ENCODE results near the gene TXNDC12.

DNA sequence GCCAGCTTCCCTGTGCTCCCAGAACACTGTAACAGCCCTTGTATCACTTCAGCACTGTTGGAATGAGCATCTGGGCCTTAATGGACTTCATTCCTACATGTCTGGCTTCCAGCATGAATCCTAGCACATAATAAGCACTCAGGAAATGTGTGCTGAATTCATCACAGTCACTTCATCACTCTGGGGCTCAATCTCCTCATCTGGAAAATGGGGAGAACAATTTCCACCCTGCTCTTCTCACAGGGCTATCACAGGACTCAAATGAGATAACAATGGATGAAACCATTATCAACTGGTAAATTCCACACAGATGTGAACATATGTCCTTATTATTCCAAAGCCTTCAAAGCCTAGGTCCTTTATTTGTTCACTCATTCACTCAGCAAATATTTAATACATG, 76.9 kb downstream of the TXNDC12 start:
- no peak for TF ChIP-seq POLR2A (IDR thresholded peaks at IDR 0.05)
- TF ChIP-seq, protein P1, sequence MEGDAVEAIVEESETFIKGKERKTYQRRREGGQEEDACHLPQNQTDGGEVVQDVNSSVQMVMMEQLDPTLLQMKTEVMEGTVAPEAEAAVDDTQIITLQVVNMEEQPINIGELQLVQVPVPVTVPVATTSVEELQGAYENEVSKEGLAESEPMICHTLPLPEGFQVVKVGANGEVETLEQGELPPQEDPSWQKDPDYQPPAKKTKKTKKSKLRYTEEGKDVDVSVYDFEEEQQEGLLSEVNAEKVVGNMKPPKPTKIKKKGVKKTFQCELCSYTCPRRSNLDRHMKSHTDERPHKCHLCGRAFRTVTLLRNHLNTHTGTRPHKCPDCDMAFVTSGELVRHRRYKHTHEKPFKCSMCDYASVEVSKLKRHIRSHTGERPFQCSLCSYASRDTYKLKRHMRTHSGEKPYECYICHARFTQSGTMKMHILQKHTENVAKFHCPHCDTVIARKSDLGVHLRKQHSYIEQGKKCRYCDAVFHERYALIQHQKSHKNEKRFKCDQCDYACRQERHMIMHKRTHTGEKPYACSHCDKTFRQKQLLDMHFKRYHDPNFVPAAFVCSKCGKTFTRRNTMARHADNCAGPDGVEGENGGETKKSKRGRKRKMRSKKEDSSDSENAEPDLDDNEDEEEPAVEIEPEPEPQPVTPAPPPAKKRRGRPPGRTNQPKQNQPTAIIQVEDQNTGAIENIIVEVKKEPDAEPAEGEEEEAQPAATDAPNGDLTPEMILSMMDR (IDR thresholded peaks at IDR 0.05): no peak

Measured in uterus (tissue), 2 donors.